ENCODE data around the gene AKAIN1. TPM values are rescaled to one million over a fixed set of nuclear protein-coding genes. Genes with fewer than 3 reads are reported as not detected.

AKAIN1 gene
- polyA plus RNA-seq, 1 donor from 2014 or later: not detected

DNA sequence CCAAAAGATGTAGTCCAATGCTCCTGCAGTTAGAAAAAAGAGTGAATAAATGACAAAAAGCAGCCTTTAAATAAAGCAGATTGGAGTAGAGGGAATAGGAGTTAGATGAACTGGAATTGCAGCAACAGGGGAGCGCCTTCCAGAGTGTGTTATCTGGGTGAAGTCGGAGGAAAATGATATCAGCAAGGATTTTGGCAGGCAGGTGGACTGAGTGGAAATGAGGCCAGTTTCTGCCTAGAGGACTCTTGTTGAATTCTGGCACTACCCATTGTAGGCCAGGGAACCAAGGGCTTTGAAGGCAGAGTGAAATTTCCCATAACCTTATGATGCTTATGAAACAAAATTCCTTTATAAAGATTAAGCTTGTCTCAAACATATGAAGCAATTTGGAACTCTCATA lies 59.8 kb downstream of the AKAIN1 start:
- Histone ChIP-seq H3K9me3 (ENCODE audit: low read length) (no peaks in the 10 kb centered on the region), H3K4me2 (ENCODE audit: low read length) (no peak overlapping the region), H4K20me1 (ENCODE audit: insufficient read depth) (no peaks in the 10 kb centered on the region), H3K79me2 (replicated peaks; ENCODE audit: insufficient read depth, low read length) (no peaks in the 10 kb centered on the region), H3K27ac (ENCODE audit: low read length) (no peak overlapping the region), H3K9ac (ENCODE audit: low read length) (no peak overlapping the region), H3K9me2 (ENCODE audit: insufficient read depth, low read length) (no peaks in the 10 kb centered on the region), H3K27me3 (ENCODE audit: insufficient read depth, low read depth, low read length) (no peaks in the 10 kb centered on the region), H3F3A (ENCODE audit: insufficient read depth, low read length, poor library complexity, severe bottlenecking) (no peaks in the 10 kb centered on the region), H3K4me3 (ENCODE audit: low read length) (no peak overlapping the region), H3K36me3 (ENCODE audit: insufficient read depth, low read length) (no peaks in the 10 kb centered on the region), H2AFZ (ENCODE audit: low read depth, low read length) (no peak overlapping the region)
- TF ChIP-seq MXI1 (conservative IDR thresholded peaks at IDR 0.05; ENCODE audit: poor library complexity, severe bottlenecking) (no peak), EZH2 (IDR thresholded peaks at IDR 0.05; ENCODE audit: borderline replicate concordance, insufficient read depth, low read length, poor library complexity, severe bottlenecking) (no peak), SMC3 (conservative IDR thresholded peaks at IDR 0.05; ENCODE audit: poor library complexity) (no peak), EP300 (conservative IDR thresholded peaks at IDR 0.05; ENCODE audit: poor library complexity, severe bottlenecking) (no peak), RAD21 (conservative IDR thresholded peaks at IDR 0.05) (no peak), POLR2AphosphoS5 (IDR thresholded peaks at IDR 0.05) (no peak), TAF1 (IDR thresholded peaks at IDR 0.05; ENCODE audit: low read depth) (no peak)
- TF ChIP-seq, protein P1, sequence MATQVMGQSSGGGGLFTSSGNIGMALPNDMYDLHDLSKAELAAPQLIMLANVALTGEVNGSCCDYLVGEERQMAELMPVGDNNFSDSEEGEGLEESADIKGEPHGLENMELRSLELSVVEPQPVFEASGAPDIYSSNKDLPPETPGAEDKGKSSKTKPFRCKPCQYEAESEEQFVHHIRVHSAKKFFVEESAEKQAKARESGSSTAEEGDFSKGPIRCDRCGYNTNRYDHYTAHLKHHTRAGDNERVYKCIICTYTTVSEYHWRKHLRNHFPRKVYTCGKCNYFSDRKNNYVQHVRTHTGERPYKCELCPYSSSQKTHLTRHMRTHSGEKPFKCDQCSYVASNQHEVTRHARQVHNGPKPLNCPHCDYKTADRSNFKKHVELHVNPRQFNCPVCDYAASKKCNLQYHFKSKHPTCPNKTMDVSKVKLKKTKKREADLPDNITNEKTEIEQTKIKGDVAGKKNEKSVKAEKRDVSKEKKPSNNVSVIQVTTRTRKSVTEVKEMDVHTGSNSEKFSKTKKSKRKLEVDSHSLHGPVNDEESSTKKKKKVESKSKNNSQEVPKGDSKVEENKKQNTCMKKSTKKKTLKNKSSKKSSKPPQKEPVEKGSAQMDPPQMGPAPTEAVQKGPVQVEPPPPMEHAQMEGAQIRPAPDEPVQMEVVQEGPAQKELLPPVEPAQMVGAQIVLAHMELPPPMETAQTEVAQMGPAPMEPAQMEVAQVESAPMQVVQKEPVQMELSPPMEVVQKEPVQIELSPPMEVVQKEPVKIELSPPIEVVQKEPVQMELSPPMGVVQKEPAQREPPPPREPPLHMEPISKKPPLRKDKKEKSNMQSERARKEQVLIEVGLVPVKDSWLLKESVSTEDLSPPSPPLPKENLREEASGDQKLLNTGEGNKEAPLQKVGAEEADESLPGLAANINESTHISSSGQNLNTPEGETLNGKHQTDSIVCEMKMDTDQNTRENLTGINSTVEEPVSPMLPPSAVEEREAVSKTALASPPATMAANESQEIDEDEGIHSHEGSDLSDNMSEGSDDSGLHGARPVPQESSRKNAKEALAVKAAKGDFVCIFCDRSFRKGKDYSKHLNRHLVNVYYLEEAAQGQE (IDR thresholded peaks at IDR 0.05; ENCODE audit: borderline replicate concordance): no peak
- TF ChIP-seq, protein P2, sequence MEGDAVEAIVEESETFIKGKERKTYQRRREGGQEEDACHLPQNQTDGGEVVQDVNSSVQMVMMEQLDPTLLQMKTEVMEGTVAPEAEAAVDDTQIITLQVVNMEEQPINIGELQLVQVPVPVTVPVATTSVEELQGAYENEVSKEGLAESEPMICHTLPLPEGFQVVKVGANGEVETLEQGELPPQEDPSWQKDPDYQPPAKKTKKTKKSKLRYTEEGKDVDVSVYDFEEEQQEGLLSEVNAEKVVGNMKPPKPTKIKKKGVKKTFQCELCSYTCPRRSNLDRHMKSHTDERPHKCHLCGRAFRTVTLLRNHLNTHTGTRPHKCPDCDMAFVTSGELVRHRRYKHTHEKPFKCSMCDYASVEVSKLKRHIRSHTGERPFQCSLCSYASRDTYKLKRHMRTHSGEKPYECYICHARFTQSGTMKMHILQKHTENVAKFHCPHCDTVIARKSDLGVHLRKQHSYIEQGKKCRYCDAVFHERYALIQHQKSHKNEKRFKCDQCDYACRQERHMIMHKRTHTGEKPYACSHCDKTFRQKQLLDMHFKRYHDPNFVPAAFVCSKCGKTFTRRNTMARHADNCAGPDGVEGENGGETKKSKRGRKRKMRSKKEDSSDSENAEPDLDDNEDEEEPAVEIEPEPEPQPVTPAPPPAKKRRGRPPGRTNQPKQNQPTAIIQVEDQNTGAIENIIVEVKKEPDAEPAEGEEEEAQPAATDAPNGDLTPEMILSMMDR (IDR thresholded peaks at IDR 0.05; ENCODE audit: poor library complexity, severe bottlenecking): no peak

DNA sequence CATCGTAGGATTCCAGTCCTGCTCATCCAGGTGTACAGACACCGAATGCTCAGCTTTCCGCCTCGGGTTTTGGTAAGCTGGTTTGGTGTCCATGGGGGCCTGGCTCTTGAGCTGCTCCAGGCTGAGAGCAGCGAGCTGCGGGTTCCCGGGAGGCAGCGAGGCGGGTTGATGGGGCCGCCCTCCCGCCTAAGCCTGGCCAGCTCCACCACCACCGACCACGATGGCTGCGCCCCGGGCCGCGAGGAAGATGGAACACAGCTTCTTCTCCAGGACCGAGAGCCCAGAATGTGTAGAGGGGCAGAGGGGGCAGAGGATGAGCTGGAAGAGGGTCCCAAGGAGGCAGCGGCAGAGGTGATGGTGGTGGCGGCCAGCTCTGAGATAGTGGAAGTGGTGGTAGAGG lies 64.1 kb downstream of the AKAIN1 start:
- Histone ChIP-seq H4K20me1 (ENCODE audit: insufficient read depth) (no peaks in the 10 kb centered on the region), H3K36me3 (ENCODE audit: insufficient read depth, low read length) (no peaks in the 10 kb centered on the region), H3K27ac (ENCODE audit: low read length) (no peak overlapping the region), H3K9me3 (ENCODE audit: low read length) (no peaks in the 10 kb centered on the region), H3K79me2 (replicated peaks; ENCODE audit: insufficient read depth, low read length) (no peaks in the 10 kb centered on the region), H3K4me3 (ENCODE audit: low read length) (no peak overlapping the region), H3F3A (ENCODE audit: insufficient read depth, low read length, poor library complexity, severe bottlenecking) (no peaks in the 10 kb centered on the region), H3K4me2 (ENCODE audit: low read length) (no peak overlapping the region), H3K9me2 (ENCODE audit: insufficient read depth, low read length) (no peaks in the 10 kb centered on the region), H3K9ac (ENCODE audit: low read length) (no peak overlapping the region), H2AFZ (ENCODE audit: low read depth, low read length) (no peak overlapping the region), H3K27me3 (ENCODE audit: insufficient read depth, low read depth, low read length) (no peaks in the 10 kb centered on the region)
- TF ChIP-seq EP300 (conservative IDR thresholded peaks at IDR 0.05; ENCODE audit: poor library complexity, severe bottlenecking) (no peak), POLR2AphosphoS5 (IDR thresholded peaks at IDR 0.05) (no peak), RAD21 (conservative IDR thresholded peaks at IDR 0.05) (no peak)
- TF ChIP-seq, protein P2 (IDR thresholded peaks at IDR 0.05; ENCODE audit: poor library complexity, severe bottlenecking): no peak
